HepG2 (cell line): ENCODE measurements around the gene PTPRD. TPM values are rescaled to one million over a fixed set of nuclear protein-coding genes. Genes with fewer than 3 reads are reported as not detected.

Source experiments
- AKAP8 ChIP-seq: sonication (generic); formaldehyde crosslinking; IDR thresholded peaks from 2 replicates; pipeline ENCODE4 v1.5.1; 2020; ENCODE audit warnings: mild to moderate bottlenecking, missing genetic modification reagents
- DRAP1 ChIP-seq: IDR thresholded peaks from 2 replicates; pipeline ENCODE4 v1.6.1; 2016; ENCODE audit warnings: missing genetic modification reagents, missing compliant biosample characterization
- GATA4 ChIP-seq: sonication (generic); IDR thresholded peaks from 2 replicates; pipeline ENCODE4 v1.6.1; 2016; ENCODE audit warnings: antibody characterized with exemption, low read depth, borderline replicate concordance
- HIVEP1 ChIP-seq: sonication (generic); formaldehyde crosslinking; IDR thresholded peaks from 2 replicates; pipeline ENCODE4 v1.4.0; 2020; ENCODE audit warnings: mild to moderate bottlenecking, missing genetic modification reagents
- LBX2 ChIP-seq: sonication (generic); formaldehyde crosslinking; IDR thresholded peaks from 2 replicates; pipeline ENCODE4 v1.5.0; 2020; ENCODE audit warnings: missing genetic modification reagents, mild to moderate bottlenecking, borderline replicate concordance
- MXD1 ChIP-seq: sonication (generic); formaldehyde crosslinking; IDR thresholded peaks from 2 replicates; pipeline ENCODE4 v1.4.0; 2020; ENCODE audit warnings: mild to moderate bottlenecking, missing genetic modification reagents
- PAWR ChIP-seq: sonication (generic); formaldehyde crosslinking; IDR thresholded peaks from 2 replicates; pipeline ENCODE4 v1.4.0; 2020; ENCODE audit warnings: missing genetic modification reagents, mild to moderate bottlenecking, borderline replicate concordance
- SMARCE1 ChIP-seq: fragments of 450-650 bp; IDR thresholded peaks from 2 replicates; pipeline ENCODE4 v1.6.1; 2017; ENCODE audit warnings: borderline replicate concordance
- ZBTB33 ChIP-seq: sonication (generic); formaldehyde crosslinking; IDR thresholded peaks from 2 replicates; pipeline ENCODE4 v1.4.0; 2020; ENCODE audit warnings: missing genetic modification reagents
- ZMYM4 ChIP-seq: sonication (generic); formaldehyde crosslinking; IDR thresholded peaks from 2 replicates; pipeline ENCODE4 v1.8.1; 2023; ENCODE audit warnings: mild to moderate bottlenecking, missing genetic modification reagents
- ZNF646 ChIP-seq: sonication (generic); formaldehyde crosslinking; IDR thresholded peaks from 2 replicates; pipeline ENCODE4 v1.9.0; 2021; ENCODE audit warnings: mild to moderate bottlenecking, missing genetic modification reagents
- ZNF792 ChIP-seq: IDR thresholded peaks from 2 replicates; pipeline ENCODE4 v1.6.1; 2016
- polyA plus RNA-seq, 8 experiments: library from polyadenylated mRNA; depleted of rRNA in 3 of 8; stranded (reverse) in 7 of 8; unstranded in 1 of 8; fragments of >200 nt; fragmentation: Illumina TruSeq in 4 of 8; extraction: Trizol in 4 of 8; gene quantifications; 2 replicates each; pipeline versions ENCODE4 v1.2.1 to v1.2.3, GENCODE V29; 2011 to 2016; ENCODE audit warnings: low read depth in 4 of 8, missing spikeins in 1 of 8, mixed read lengths in 1 of 8; ENCODE audit not compliant: insufficient read depth in 1 of 8
- total RNA-seq, 5 experiments: library from RNA; depleted of rRNA; stranded (reverse); fragments of >200 nt; fragmentation: Illumina TruSeq; extraction: Trizol; gene quantifications; 2 replicates each; pipeline ENCODE4 v1.2.3, GENCODE V29; 2016; ENCODE audit warnings: low read depth in 1 of 5

Gene PTPRD
- total and polyA plus RNA-seq, 2 of the 13 experiments (the other 11 are each of a cell fraction or from before 2014, with no cell fraction given): 0.05 TPM; not detected in 1

GRCh38 chr9:8268881-8269280 is 2343.9 kb downstream of the PTPRD start (continued):
- TF ChIP-seq ZNF646 (CRISPR knock-in tag) (no peak), HIVEP1 (CRISPR knock-in tag) (no peak), ZMYM4 (CRISPR knock-in tag) (no peak), GATA4 (no peak), DRAP1 (CRISPR knock-in tag) (no peak), LBX2 (CRISPR knock-in tag) (no peak), AKAP8 (CRISPR knock-in tag) (no peak), SMARCE1 (no peak), ZBTB33 (CRISPR knock-in tag) (no peak), PAWR (CRISPR knock-in tag) (no peak), MXD1 (CRISPR knock-in tag) (no peak), ZNF792 (CRISPR knock-in tag) (no peak)
